ENCODE results near the gene LRRC15.

Gene LRRC15

DNA sequence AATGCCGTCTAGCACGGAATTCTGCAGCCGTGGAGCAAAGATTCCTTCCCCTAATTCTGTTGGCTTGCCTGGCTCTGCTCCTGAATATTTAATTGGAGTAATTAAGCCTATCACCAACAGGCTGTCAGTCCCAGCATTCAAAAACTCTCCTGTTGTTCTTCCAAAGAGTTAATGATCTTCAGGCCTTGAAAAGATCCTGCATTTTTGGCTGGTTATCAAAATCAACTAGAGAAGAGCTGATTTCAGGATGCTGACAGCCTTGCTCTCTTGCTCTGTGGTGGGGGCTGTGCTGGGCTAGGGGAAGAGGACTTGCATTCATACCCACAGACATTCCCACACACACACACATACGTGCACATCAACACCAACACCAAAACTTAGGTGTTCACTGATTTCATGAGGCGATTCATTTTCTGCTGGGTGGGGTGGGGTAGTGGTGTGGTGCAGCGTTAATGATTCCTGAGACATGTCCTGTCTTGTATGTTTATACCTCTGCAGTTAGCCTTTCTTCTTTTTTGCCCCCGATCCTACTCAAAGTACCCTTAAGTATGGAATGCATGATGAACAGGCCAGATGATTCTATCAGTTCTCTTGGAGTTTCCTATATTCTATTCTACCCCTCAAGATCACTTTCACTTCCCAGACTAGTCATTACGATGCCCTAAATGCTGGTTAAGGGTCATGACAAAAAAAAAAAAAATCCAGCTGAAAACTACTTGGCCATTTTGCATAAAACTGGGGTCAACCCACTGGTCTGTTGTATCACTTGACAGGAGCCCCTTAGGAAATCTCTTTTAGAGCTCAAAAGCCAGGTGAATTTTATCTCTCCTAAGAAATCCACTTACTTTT, 60.7 kb downstream of the LRRC15 start:
- TF ChIP-seq GATA1 (IDR thresholded peaks at IDR 0.05; ENCODE audit: low read depth, low read length) (no peak), POLR2A (IDR thresholded peaks at IDR 0.05; ENCODE audit: low read length) (no peak)
- DNase-seq = no peak

GRCh38 chr3:194307849-194308248, 61.7 kb downstream of the LRRC15 start:
- TF ChIP-seq POLR2A (IDR thresholded peaks at IDR 0.05; ENCODE audit: low read length) (no peak), GATA1 (IDR thresholded peaks at IDR 0.05; ENCODE audit: low read depth, low read length) (no peak)

GRCh38 chr3:194306771-194307640, 62.5 kb downstream of the LRRC15 start:
- DNase-seq = no peak
- TF ChIP-seq GATA1 (IDR thresholded peaks at IDR 0.05; ENCODE audit: low read depth, low read length) = no peak
- no peak for TF ChIP-seq POLR2A (IDR thresholded peaks at IDR 0.05; ENCODE audit: low read length)

More at GRCh38 chr3:194307849-194308248, 61.7 kb downstream of the LRRC15 start:
- DNase-seq = no peak

GRCh38 chr3:194306109-194306686, 63.3 kb downstream of the LRRC15 start:
- DNase-seq = no peak
- TF ChIP-seq GATA1 (IDR thresholded peaks at IDR 0.05; ENCODE audit: low read depth, low read length) (no peak), POLR2A (IDR thresholded peaks at IDR 0.05; ENCODE audit: low read length) (no peak)

- no peak for TF ChIP-seq POLR2A (IDR thresholded peaks at IDR 0.05; ENCODE audit: low read length)
- no peak for TF ChIP-seq GATA1 (IDR thresholded peaks at IDR 0.05; ENCODE audit: low read depth, low read length)
These were observed 64.0 kb downstream of the LRRC15 start for GRCh38 chr3:194305356-194306108.

More at GRCh38 chr3:194305356-194306108, 64.0 kb downstream of the LRRC15 start:
- no peak for DNase-seq
